ENCODE data around the gene AP1B1.
"Not testable (repeated sequence)": the region's sequence is repeated elsewhere in the genome, so short reads cannot be mapped to it uniquely, and the experiment has no call there.

The AP1B1 gene

DNA sequence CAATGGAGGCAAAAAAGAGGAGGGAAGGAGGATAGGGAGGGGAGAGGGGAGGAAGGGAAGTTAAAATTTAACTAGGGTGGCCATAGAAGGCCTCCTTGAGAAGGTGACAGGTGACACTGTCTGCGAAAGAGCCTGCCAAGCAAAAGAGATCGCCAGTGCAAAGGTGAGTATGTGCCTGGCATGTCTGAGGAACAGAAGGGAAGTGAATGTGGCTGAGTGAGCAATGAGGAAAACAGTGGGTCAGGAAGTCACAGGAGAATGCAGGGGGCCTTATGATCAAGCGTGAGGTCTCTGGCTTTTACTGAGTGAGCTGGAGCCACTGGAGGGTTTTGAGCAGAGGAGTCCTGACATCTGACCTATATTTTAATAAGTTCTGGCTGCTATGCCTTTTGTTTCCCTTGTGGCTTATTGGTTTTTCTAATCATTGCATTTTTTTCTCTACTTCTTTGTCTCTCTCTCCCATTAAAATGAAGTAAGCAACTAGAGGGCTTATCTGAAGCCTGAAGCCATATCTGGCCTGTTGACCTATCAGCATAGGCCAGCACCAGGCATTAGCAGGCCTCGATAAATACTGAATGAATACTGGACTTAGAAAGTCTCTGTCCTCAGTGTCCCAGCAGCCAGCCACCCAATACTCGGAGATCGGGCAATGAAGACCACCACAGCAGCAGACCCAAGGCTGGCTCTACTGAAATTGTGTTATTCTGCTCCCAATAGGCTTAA lies 5.6 kb downstream of the AP1B1 start:
- no peak overlapping the region for H3K4me3 ChIP-seq (ENCODE audit: low read depth, low read length)
- ChIA-PET POLR2A (no interaction called here), CTCF (interaction anchor here (1.7 kb wide), 1 partner anchor 76 kb away, joined by 4 read pairs; the partner anchor contains the start of gene GAS2L1)
- TF ChIP-seq, protein P1, sequence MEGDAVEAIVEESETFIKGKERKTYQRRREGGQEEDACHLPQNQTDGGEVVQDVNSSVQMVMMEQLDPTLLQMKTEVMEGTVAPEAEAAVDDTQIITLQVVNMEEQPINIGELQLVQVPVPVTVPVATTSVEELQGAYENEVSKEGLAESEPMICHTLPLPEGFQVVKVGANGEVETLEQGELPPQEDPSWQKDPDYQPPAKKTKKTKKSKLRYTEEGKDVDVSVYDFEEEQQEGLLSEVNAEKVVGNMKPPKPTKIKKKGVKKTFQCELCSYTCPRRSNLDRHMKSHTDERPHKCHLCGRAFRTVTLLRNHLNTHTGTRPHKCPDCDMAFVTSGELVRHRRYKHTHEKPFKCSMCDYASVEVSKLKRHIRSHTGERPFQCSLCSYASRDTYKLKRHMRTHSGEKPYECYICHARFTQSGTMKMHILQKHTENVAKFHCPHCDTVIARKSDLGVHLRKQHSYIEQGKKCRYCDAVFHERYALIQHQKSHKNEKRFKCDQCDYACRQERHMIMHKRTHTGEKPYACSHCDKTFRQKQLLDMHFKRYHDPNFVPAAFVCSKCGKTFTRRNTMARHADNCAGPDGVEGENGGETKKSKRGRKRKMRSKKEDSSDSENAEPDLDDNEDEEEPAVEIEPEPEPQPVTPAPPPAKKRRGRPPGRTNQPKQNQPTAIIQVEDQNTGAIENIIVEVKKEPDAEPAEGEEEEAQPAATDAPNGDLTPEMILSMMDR (IDR thresholded peaks at IDR 0.05; ENCODE audit: insufficient read depth, low read length, missing control alignments) = no peak
- no peak for DNase-seq (ENCODE audit: low read depth, low spot score)

GRCh38 chr22:29380856-29381255 lies 7.5 kb downstream of the AP1B1 start:
- H3K4me3 ChIP-seq (ENCODE audit: low read depth, low read length) = no peak overlapping the region
- TF ChIP-seq, protein P1 (IDR thresholded peaks at IDR 0.05; ENCODE audit: insufficient read depth, low read length, missing control alignments) = no peak
- POLR2A ChIA-PET = no interaction called here
- no peak for DNase-seq (ENCODE audit: low read depth, low spot score)
- CTCF ChIA-PET = interaction anchor here (1.7 to 2.6 kb wide), 2 partner anchors 21 to 75 kb away, joined by 4 to 7 read pairs; partner anchors contain the start of gene GAS2L1

DNA sequence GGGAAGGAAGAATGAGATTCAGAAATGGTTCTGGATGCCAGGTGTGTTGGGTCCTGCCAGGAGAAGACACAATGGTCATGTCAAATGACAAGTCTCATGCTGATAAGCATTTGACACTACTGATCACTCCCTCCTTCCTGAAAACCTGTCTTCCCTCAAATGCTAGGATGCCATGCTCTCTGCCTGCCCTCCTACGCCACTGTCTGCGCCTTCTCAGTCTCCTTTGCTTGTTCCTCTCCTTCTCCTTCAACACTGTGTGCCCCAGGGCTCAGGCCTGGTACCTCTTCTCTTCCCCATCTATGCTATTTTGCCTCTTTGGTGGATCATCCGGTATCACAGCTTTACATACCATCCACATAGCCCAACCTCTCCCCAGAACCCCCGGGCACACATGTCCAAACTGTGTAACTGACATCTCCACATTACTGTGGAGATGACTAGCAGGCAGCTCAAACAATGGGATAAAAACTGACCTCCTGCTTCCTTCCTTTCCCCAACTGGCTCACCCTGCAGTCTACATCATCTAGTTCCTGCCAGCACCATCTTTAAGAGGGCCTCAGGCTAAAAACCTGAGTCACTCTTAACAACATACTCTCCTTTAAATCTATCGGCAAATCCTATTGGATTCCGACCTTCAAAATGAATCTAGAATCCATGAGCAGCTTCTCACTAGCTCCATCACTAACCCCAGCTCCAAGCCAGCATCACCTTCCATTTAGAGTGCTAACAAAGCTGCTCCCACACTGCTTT lies 8.2 kb downstream of the AP1B1 start:
- no peak overlapping the region for H3K4me3 ChIP-seq (ENCODE audit: low read depth, low read length)
- TF ChIP-seq, protein P1 (IDR thresholded peaks at IDR 0.05; ENCODE audit: insufficient read depth, low read length, missing control alignments) = no peak
- no peak for DNase-seq (ENCODE audit: low read depth, low spot score)
- ChIA-PET POLR2A (no interaction called here), CTCF (interaction anchor here (1.0 to 2.6 kb wide), 2 partner anchors 9 to 21 kb away, joined by 3 to 7 read pairs; no protein-coding TSS in a partner anchor)

DNA sequence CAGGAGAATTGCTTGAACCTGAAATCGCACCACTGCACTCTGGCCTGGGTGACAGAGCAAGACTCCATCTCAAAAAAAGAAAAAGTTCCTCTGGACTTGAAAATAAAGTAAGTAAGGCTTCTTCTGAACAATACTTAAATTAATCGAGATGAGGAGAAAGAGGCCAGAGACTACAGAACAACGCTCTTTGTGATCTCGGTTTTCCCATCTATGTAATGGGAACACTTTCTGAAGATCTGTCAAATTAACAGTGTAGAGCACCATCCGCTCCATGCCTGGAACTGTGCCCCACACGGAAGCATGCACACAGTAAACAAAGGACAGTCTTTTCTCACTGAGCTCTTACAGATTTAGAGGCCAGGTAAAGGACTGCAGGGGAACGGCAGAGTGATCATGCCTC lies 9.1 kb downstream of the AP1B1 start:
- ChIA-PET CTCF (interaction anchor here (1.0 to 2.6 kb wide), 2 partner anchors 8 to 20 kb away, joined by 3 to 7 read pairs; no protein-coding TSS in a partner anchor), POLR2A (no interaction called here)
- TF ChIP-seq, protein P1 (IDR thresholded peaks at IDR 0.05; ENCODE audit: insufficient read depth, low read length, missing control alignments) = no peak
- H3K4me3 ChIP-seq (ENCODE audit: low read depth, low read length) = no peak overlapping the region
- no peak for DNase-seq (ENCODE audit: low read depth, low spot score)

DNA sequence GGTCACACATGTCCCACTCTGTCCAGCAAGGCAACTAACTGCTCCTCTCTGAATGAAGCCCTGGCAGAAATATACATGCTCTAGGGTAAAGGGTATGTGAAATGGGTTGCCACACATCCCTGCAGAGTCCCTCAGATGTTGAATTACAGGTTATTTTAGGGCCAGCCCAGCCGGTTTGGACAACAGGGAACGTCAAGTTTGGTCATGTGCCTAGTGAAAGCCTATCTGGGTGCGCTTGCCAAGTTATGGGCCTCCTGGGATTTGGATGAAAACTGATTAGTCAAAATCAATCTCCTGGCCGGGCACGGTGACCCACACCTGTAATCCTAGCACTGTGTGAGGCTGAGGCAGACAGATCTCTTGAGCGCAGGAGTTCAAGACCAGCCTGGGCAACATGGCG lies 10.4 kb downstream of the AP1B1 start:
- no peak for DNase-seq (ENCODE audit: low read depth, low spot score)
- H3K4me3 ChIP-seq (ENCODE audit: low read depth, low read length) = no peak overlapping the region
- TF ChIP-seq, protein P1 (IDR thresholded peaks at IDR 0.05; ENCODE audit: insufficient read depth, low read length, missing control alignments) = no peak
- CTCF ChIA-PET = interaction anchor here (0.7 kb wide), 1 partner anchor 20 kb away, joined by 3 read pairs; no protein-coding TSS in a partner anchor
- POLR2A ChIA-PET = no interaction called here

GRCh38 chr22:29376705-29377104 lies 11.7 kb downstream of the AP1B1 start:
- POLR2A ChIA-PET; H3K4me3 ChIP-seq (ENCODE audit: low read depth, low read length); DNase-seq (ENCODE audit: low read depth, low spot score): not testable (repeated sequence)
- CTCF ChIA-PET = interaction anchor here (1.6 kb wide), 1 partner anchor 19 kb away, joined by 4 read pairs; no protein-coding TSS in a partner anchor

Data from AG04449 (cell line).